ENCODE data around the gene PRRG3.

PRRG3 gene

GRCh38 chrX:151752847-151753246 is 57.6 kb downstream of the PRRG3 start:
- Mint-ChIP-seq H3K27me3 (peaks cover 34% of the 10 kb centered on the region), H3K4me1 (no peaks in the 10 kb centered on the region), H3K9me3 (no peaks in the 10 kb centered on the region), H3K4me3 (no peak overlapping the region), H3K27ac (no peak overlapping the region)
- DNase-seq (no peak), ATAC-seq (no peak)

GRCh38 chrX:151753313-151754046 is 58.2 kb downstream of the PRRG3 start:
- Mint-ChIP-seq H3K9me3 (no peaks in the 10 kb centered on the region), H3K27ac (no peak overlapping the region), H3K4me3 (no peak overlapping the region), H3K27me3 (peaks cover 34% of the 10 kb centered on the region), H3K4me1 (no peaks in the 10 kb centered on the region)
- DNase-seq = peak; percentile 4 to 8
- ATAC-seq = peak; percentile 64

- H3K27ac Mint-ChIP-seq = no peak overlapping the region
- DNase-seq (no peak), ATAC-seq (no peak)
- peaks cover 33% of the 10 kb centered on the region for H3K27me3 Mint-ChIP-seq
- no peaks in the 10 kb centered on the region for H3K9me3 Mint-ChIP-seq
- no peaks in the 10 kb centered on the region for H3K4me1 Mint-ChIP-seq
- H3K4me3 Mint-ChIP-seq = no peak overlapping the region
Measured at GRCh38 chrX:151754047-151754429, 58.8 kb downstream of the PRRG3 start.

- H3K27me3 Mint-ChIP-seq = peaks cover 27% of the 10 kb centered on the region
- no peak for ATAC-seq
- H3K27ac Mint-ChIP-seq = no peak overlapping the region
- no peak overlapping the region for H3K4me3 Mint-ChIP-seq
- H3K9me3 Mint-ChIP-seq = no peaks in the 10 kb centered on the region
- H3K4me1 Mint-ChIP-seq = no peaks in the 10 kb centered on the region
- no peak for DNase-seq
Measured at GRCh38 chrX:151754641-151755215, 59.5 kb downstream of the PRRG3 start.

Data from stimulated activated naive CD8-positive, alpha-beta T cell treated with anti-CD3 and anti-CD28 coated beads, Interleukin-15, amount 100 ng/mL, for 72 hours (primary cell).